Gastroesophageal sphincter (tissue), 3 donors: ENCODE data around the gene HIP1.

Experiments used
- CTCF ChIP-seq, 4 experiments: fragments of 200-600 bp in 2 of 4; fragments of 450-650 bp in 2 of 4; sonication (generic) in 1 of 4; IDR thresholded peaks; one replicate each; pipeline ENCODE4 v1.5.1; 2017 to 2019; ENCODE audit warnings: antibody characterized with exemption in 4 of 4, mild to moderate bottlenecking in 2 of 4, moderate library complexity in 2 of 4
- POLR2A ChIP-seq, 2 donors: fragments of 450-650 bp; IDR thresholded peaks; one replicate each; pipeline ENCODE4 v1.6.1; 2017; ENCODE audit warnings: antibody characterized with exemption in 2 of 2, mild to moderate bottlenecking in 2 of 2, moderate library complexity in 1 of 2
- POLR2AphosphoS5 ChIP-seq: sonication (generic); formaldehyde crosslinking; IDR thresholded peaks from one replicate; pipeline ENCODE4 v1.6.1; 2017; ENCODE audit warnings: antibody characterized with exemption

- TF ChIP-seq CTCF (IDR thresholded peaks at IDR 0.05) = no peak
- TF ChIP-seq POLR2A (IDR thresholded peaks at IDR 0.05) = no peak
- TF ChIP-seq POLR2AphosphoS5 = no peak
These were observed 17.7 kb upstream of the HIP1 start for GRCh38 chr7:75756206-75756990.
